ENCODE data around the gene IRF7.

Gene IRF7

GRCh38 chr11:641806-642370, 26.1 kb upstream of the IRF7 start:
- WGBS (ENCODE audit: insufficient coverage): 91% methylated on average over 12 of the region's 19 CpGs
- POLR2A ChIA-PET: no interaction called here
- H3K4me1 ChIP-seq (ENCODE audit: control extremely low read depth in 1 of 4, control insufficient read depth in 4 of 4, insufficient read depth in 4 of 4, low read length in 3 of 4): peaks cover 0 to 35% (median 31%) of the 10 kb centered on the region in 4 experiments
- DNase-seq: no peak
- peaks cover 0 to 35% (median 13%) of the 10 kb centered on the region in 5 experiments for H3K27me3 ChIP-seq (replicated peaks in 2 of 5; ENCODE audit: control insufficient read depth in 4 of 5, insufficient read depth in 5 of 5, low read length in 4 of 5)
- H3K27ac ChIP-seq (ENCODE audit: insufficient read depth in 1 of 2, low read depth in 1 of 2, low read length in 2 of 2, poor library complexity in 1 of 2, severe bottlenecking in 2 of 2): no peak overlapping the region
- no peak overlapping the region for H3K4me3 ChIP-seq (ENCODE audit: control insufficient read depth in 1 of 7, extremely low read depth in 1 of 7, insufficient read depth in 4 of 7, low read depth in 2 of 7, low read length in 6 of 7)
- H3K36me3 ChIP-seq (ENCODE audit: control insufficient read depth in 4 of 4, insufficient read depth in 4 of 4, low read length in 3 of 4): peaks cover 0 to 30% (median 13%) of the 10 kb centered on the region in 4 experiments
- H3K9me3 ChIP-seq (ENCODE audit: control extremely low read depth in 1 of 5, control insufficient read depth in 4 of 5, insufficient read depth in 2 of 5, low read depth in 1 of 5, low read length in 4 of 5): no peaks in the 10 kb centered on the region
- CTCF ChIA-PET: interaction anchor here (0.8 to 1.0 kb wide), 2 partner anchors 10 to 19 kb away, joined by 3 read pairs; no protein-coding TSS in a partner anchor

- H3K4me3 ChIP-seq (ENCODE audit: control insufficient read depth in 1 of 7, extremely low read depth in 1 of 7, insufficient read depth in 4 of 7, low read depth in 2 of 7, low read length in 6 of 7): peak overlapping the region in 5 of 7 experiments; percentile 3 to 64 (median 42)
- 1% methylated on average over 37 of the region's 69 CpGs for WGBS (ENCODE audit: insufficient coverage)
- POLR2A ChIA-PET: no interaction called here
- H3K36me3 ChIP-seq (ENCODE audit: control insufficient read depth in 4 of 4, insufficient read depth in 4 of 4, low read length in 3 of 4): peaks cover 0 to 21% (median 9%) of the 10 kb centered on the region in 4 experiments
- CTCF ChIA-PET: interaction anchor here (1.0 kb wide), 1 partner anchor 22 kb away, joined by 3 read pairs; no protein-coding TSS in a partner anchor
- no peak overlapping the region for H3K27ac ChIP-seq (ENCODE audit: insufficient read depth in 1 of 2, low read depth in 1 of 2, low read length in 2 of 2, poor library complexity in 1 of 2, severe bottlenecking in 2 of 2)
- peak in 2 of 3 donors; percentile 59 to 68 for DNase-seq
- no peaks in the 10 kb centered on the region for H3K9me3 ChIP-seq (ENCODE audit: control extremely low read depth in 1 of 5, control insufficient read depth in 4 of 5, insufficient read depth in 2 of 5, low read depth in 1 of 5, low read length in 4 of 5)
- peaks cover 0 to 36% (median 33%) of the 10 kb centered on the region in 4 experiments for H3K4me1 ChIP-seq (ENCODE audit: control extremely low read depth in 1 of 4, control insufficient read depth in 4 of 4, insufficient read depth in 4 of 4, low read length in 3 of 4)
- H3K27me3 ChIP-seq (replicated peaks in 2 of 5; ENCODE audit: control insufficient read depth in 4 of 5, insufficient read depth in 5 of 5, low read length in 4 of 5): peaks cover 0 to 49% (median 13%) of the 10 kb centered on the region in 5 experiments
Measured at GRCh38 chr11:640021-640706, 24.4 kb upstream of the IRF7 start.

GRCh38 chr11:639332-639955, 23.7 kb upstream of the IRF7 start:
- Histone ChIP-seq H3K9me3 (ENCODE audit: control extremely low read depth in 1 of 5, control insufficient read depth in 4 of 5, insufficient read depth in 2 of 5, low read depth in 1 of 5, low read length in 4 of 5) (no peaks in the 10 kb centered on the region), H3K4me1 (ENCODE audit: control extremely low read depth in 1 of 4, control insufficient read depth in 4 of 4, insufficient read depth in 4 of 4, low read length in 3 of 4) (peaks cover 0 to 36% (median 33%) of the 10 kb centered on the region in 4 experiments), H3K27ac (ENCODE audit: insufficient read depth in 1 of 2, low read depth in 1 of 2, low read length in 2 of 2, poor library complexity in 1 of 2, severe bottlenecking in 2 of 2) (no peak overlapping the region), H3K27me3 (replicated peaks in 2 of 5; ENCODE audit: control insufficient read depth in 4 of 5, insufficient read depth in 5 of 5, low read length in 4 of 5) (peaks cover 0 to 49% (median 13%) of the 10 kb centered on the region in 5 experiments), H3K4me3 (ENCODE audit: control insufficient read depth in 1 of 7, extremely low read depth in 1 of 7, insufficient read depth in 4 of 7, low read depth in 2 of 7, low read length in 6 of 7) (peak overlapping the region in 1 of 7 experiments; percentile 16), H3K36me3 (ENCODE audit: control insufficient read depth in 4 of 4, insufficient read depth in 4 of 4, low read length in 3 of 4) (peaks cover 0 to 19% (median 8%) of the 10 kb centered on the region in 4 experiments)
- peak in 2 of 3 donors; percentile 28 to 44 for DNase-seq
- CTCF ChIA-PET: interaction anchor here (0.9 kb wide), 1 partner anchor 125 kb away, joined by 3 read pairs; no protein-coding TSS in a partner anchor
- POLR2A ChIA-PET: no interaction called here
- WGBS (ENCODE audit: insufficient coverage): 10% methylated on average over 57 of the region's 80 CpGs

- no peak overlapping the region for H3K4me3 ChIP-seq (ENCODE audit: control insufficient read depth in 1 of 7, extremely low read depth in 1 of 7, insufficient read depth in 4 of 7, low read depth in 2 of 7, low read length in 6 of 7)
- ChIA-PET CTCF (interaction anchor here (0.9 to 1.4 kb wide), 2 partner anchors 109 to 125 kb away, joined by 3 to 4 read pairs; no protein-coding TSS in a partner anchor), POLR2A (no interaction called here)
- no peak overlapping the region for H3K27ac ChIP-seq (ENCODE audit: insufficient read depth in 1 of 2, low read depth in 1 of 2, low read length in 2 of 2, poor library complexity in 1 of 2, severe bottlenecking in 2 of 2)
- H3K27me3 ChIP-seq (replicated peaks in 2 of 5; ENCODE audit: control insufficient read depth in 4 of 5, insufficient read depth in 5 of 5, low read length in 4 of 5): peaks cover 0 to 49% (median 13%) of the 10 kb centered on the region in 5 experiments
- no peaks in the 10 kb centered on the region for H3K9me3 ChIP-seq (ENCODE audit: control extremely low read depth in 1 of 5, control insufficient read depth in 4 of 5, insufficient read depth in 2 of 5, low read depth in 1 of 5, low read length in 4 of 5)
- 92% methylated on average over 26 of the region's 28 CpGs for WGBS (ENCODE audit: insufficient coverage)
- no peak for DNase-seq
- H3K4me1 ChIP-seq (ENCODE audit: control extremely low read depth in 1 of 4, control insufficient read depth in 4 of 4, insufficient read depth in 4 of 4, low read length in 3 of 4): peaks cover 0 to 36% (median 33%) of the 10 kb centered on the region in 4 experiments
- peaks cover 0 to 12% (median 5%) of the 10 kb centered on the region in 4 experiments for H3K36me3 ChIP-seq (ENCODE audit: control insufficient read depth in 4 of 4, insufficient read depth in 4 of 4, low read length in 3 of 4)
Measured at GRCh38 chr11:638631-639331, 23.0 kb upstream of the IRF7 start.

- ChIA-PET POLR2A (no interaction called here), CTCF (interaction anchor here (1.4 kb wide), 1 partner anchor 110 kb away, joined by 4 read pairs; no protein-coding TSS in a partner anchor)
- DNase-seq: no peak
- Histone ChIP-seq H3K27ac (ENCODE audit: insufficient read depth in 1 of 2, low read depth in 1 of 2, low read length in 2 of 2, poor library complexity in 1 of 2, severe bottlenecking in 2 of 2) (no peak overlapping the region), H3K36me3 (ENCODE audit: control insufficient read depth in 4 of 4, insufficient read depth in 4 of 4, low read length in 3 of 4) (peaks cover 0 to 8% (median 2%) of the 10 kb centered on the region in 4 experiments), H3K9me3 (ENCODE audit: control extremely low read depth in 1 of 5, control insufficient read depth in 4 of 5, insufficient read depth in 2 of 5, low read depth in 1 of 5, low read length in 4 of 5) (no peaks in the 10 kb centered on the region), H3K27me3 (replicated peaks in 2 of 5; ENCODE audit: control insufficient read depth in 4 of 5, insufficient read depth in 5 of 5, low read length in 4 of 5) (peaks cover 0 to 49% (median 13%) of the 10 kb centered on the region in 5 experiments), H3K4me3 (ENCODE audit: control insufficient read depth in 1 of 7, extremely low read depth in 1 of 7, insufficient read depth in 4 of 7, low read depth in 2 of 7, low read length in 6 of 7) (peak overlapping the region in 4 of 7 experiments; percentile 15 to 50 (median 32)), H3K4me1 (ENCODE audit: control extremely low read depth in 1 of 4, control insufficient read depth in 4 of 4, insufficient read depth in 4 of 4, low read length in 3 of 4) (peaks cover 0 to 36% (median 33%) of the 10 kb centered on the region in 4 experiments)
- 44% methylated on average over 39 of the region's 55 CpGs for WGBS (ENCODE audit: insufficient coverage)
Measured at GRCh38 chr11:637593-638521, 22.1 kb upstream of the IRF7 start.

- H3K27ac ChIP-seq (ENCODE audit: insufficient read depth in 1 of 2, low read depth in 1 of 2, low read length in 2 of 2, poor library complexity in 1 of 2, severe bottlenecking in 2 of 2): no peak overlapping the region
- peaks cover 0 to 8% (median 5%) of the 10 kb centered on the region in 4 experiments for H3K36me3 ChIP-seq (ENCODE audit: control insufficient read depth in 4 of 4, insufficient read depth in 4 of 4, low read length in 3 of 4)
- H3K4me3 ChIP-seq (ENCODE audit: control insufficient read depth in 1 of 7, extremely low read depth in 1 of 7, insufficient read depth in 4 of 7, low read depth in 2 of 7, low read length in 6 of 7): peak overlapping the region in 4 of 7 experiments; percentile 10 to 50 (median 32)
- POLR2A ChIA-PET: no interaction called here
- DNase-seq: no peak
- WGBS (ENCODE audit: insufficient coverage): 2% methylated on average over 34 of the region's 34 CpGs
- peaks cover 0 to 49% (median 13%) of the 10 kb centered on the region in 5 experiments for H3K27me3 ChIP-seq (replicated peaks in 2 of 5; ENCODE audit: control insufficient read depth in 4 of 5, insufficient read depth in 5 of 5, low read length in 4 of 5)
- H3K9me3 ChIP-seq (ENCODE audit: control extremely low read depth in 1 of 5, control insufficient read depth in 4 of 5, insufficient read depth in 2 of 5, low read depth in 1 of 5, low read length in 4 of 5): no peaks in the 10 kb centered on the region
- CTCF ChIA-PET: no interaction called here
- H3K4me1 ChIP-seq (ENCODE audit: control extremely low read depth in 1 of 4, control insufficient read depth in 4 of 4, insufficient read depth in 4 of 4, low read length in 3 of 4): peaks cover 0 to 36% (median 30%) of the 10 kb centered on the region in 4 experiments
Measured at GRCh38 chr11:637333-637592, 21.5 kb upstream of the IRF7 start.
